ENCODE data around the gene GFRAL.

DNA sequence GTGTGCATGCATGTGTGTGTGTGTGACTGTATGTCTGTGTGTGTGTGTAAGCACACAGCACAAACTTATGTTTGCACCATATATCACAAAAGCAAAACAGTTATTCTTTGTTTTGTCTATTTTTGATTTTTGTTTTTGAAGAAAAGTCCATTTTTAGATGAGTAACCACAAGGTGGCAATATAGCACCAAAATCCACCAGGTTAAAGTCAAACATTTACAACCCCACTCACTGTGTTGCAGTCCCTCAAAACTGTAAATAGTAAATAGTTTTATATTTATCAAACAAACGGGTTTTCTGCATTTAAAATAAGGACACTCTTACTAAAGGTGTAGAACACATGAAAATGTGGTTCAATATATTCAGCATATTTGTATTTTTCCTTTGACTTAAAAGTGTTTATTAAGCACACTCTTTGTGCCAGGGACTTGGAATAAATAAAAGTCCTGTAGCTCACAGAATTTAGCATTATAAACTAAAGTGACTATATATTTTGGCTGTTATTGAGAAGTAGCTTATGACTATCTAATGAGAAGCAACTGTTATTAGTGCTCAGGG is 118.5 kb downstream of the GFRAL start:
- TF ChIP-seq CTCF (IDR thresholded peaks at IDR 0.05) (peak in 1 of 2 donors; percentile 21), POLR2A (IDR thresholded peaks at IDR 0.05) (no peak)

All from suprapubic skin (tissue), 3 donors.